Gastrocnemius medialis (tissue), 4 donors: ENCODE data around the gene KDM4B.

Experiments
- CTCF ChIP-seq, 5 experiments: fragments of 450-650 bp in 3 of 5; fragments of 200-600 bp in 2 of 5; sonication (generic) in 2 of 5; IDR thresholded peaks in 4 of 5; conservative IDR thresholded peaks in 1 of 5; 1 replicate in 4 of 5; 2 replicates in 1 of 5; pipeline ENCODE4 v1.5.1; 2016 to 2019; ENCODE audit warnings: antibody characterized with exemption in 5 of 5, mild to moderate bottlenecking in 3 of 5, moderate library complexity in 3 of 5
- POLR2A ChIP-seq, 2 donors: fragments of 450-650 bp; IDR thresholded peaks; one replicate each; pipeline ENCODE4 v1.6.1; 2017; ENCODE audit warnings: antibody characterized with exemption in 2 of 2, mild to moderate bottlenecking in 2 of 2, moderate library complexity in 2 of 2

- TF ChIP-seq CTCF (IDR thresholded peaks at IDR 0.05 in 4 of 5, conservative IDR thresholded peaks at IDR 0.05 in 1 of 5) (no peak), POLR2A (IDR thresholded peaks at IDR 0.05) (no peak)
Observed at GRCh38 chr19:5181329-5181728, 212.4 kb downstream of the KDM4B start.
